Measurements from ENCODE around the gene RYR2. TPM values are rescaled to one million over a fixed set of nuclear protein-coding genes. Genes with fewer than 3 reads are reported as not detected.

Gene RYR2
- total and polyA plus RNA-seq, 2 of the 8 experiments (the other 6 are each of a cell fraction or from before 2014, with no cell fraction given): 1.3 to 4.4 TPM

GRCh38 chr1:237179503-237179902, 137.5 kb downstream of the RYR2 start:
- Histone ChIP-seq H3K9me3 (ENCODE audit: insufficient read depth in 2 of 2, low read depth in 1 of 2, low read length in 1 of 2) (no peaks in the 10 kb centered on the region), H3K79me1 (ENCODE audit: low read depth, low read length) (no peaks in the 10 kb centered on the region), H3K4me2 (ENCODE audit: insufficient read depth in 1 of 2, low read depth in 2 of 2, low read length in 2 of 2) (no peak overlapping the region), H3K4me1 (replicated peaks in 1 of 4; ENCODE audit: control insufficient read depth in 3 of 4, insufficient read depth in 4 of 4, low read length in 3 of 4) (peaks cover 0 to 11% (median 3%) of the 10 kb centered on the region in 4 experiments; a peak in 2 of 7 replicates), H3K9ac (replicated peaks in 1 of 4; ENCODE audit: extremely low read depth in 1 of 4, low read depth in 3 of 4, low read length in 3 of 4) (no peak overlapping the region), H3K4me3 (ENCODE audit: extremely low read depth in 1 of 4, insufficient read depth in 2 of 4, low read depth in 3 of 4, low read length in 4 of 4) (no peak overlapping the region), H4K8ac (ENCODE audit: extremely low read depth, insufficient read depth, low read length) (no peak overlapping the region), H3K23ac (ENCODE audit: insufficient read length) (no peak overlapping the region), H3K36me3 (ENCODE audit: control insufficient read depth in 2 of 4, insufficient read depth in 4 of 4, low read length in 3 of 4) (no peaks in the 10 kb centered on the region), H3K27ac (ENCODE audit: low read depth, low read length) (no peak overlapping the region), H4K91ac (replicated peaks; ENCODE audit: insufficient read length, low read length) (no peak overlapping the region), H2AK5ac (ENCODE audit: low read depth, low read length) (no peak overlapping the region), H2AFZ (ENCODE audit: low read length) (no peak overlapping the region), H2BK12ac (ENCODE audit: low read depth, low read length) (no peak overlapping the region), H2BK15ac (ENCODE audit: low read length) (no peak overlapping the region), H2BK20ac (ENCODE audit: low read length) (no peak overlapping the region), H3K56ac (replicated peaks; ENCODE audit: insufficient read length, low read depth, low read length) (no peak overlapping the region), H2BK120ac (replicated peaks; ENCODE audit: low read depth, low read length) (no peak overlapping the region), H3K27me3 (replicated peaks in 1 of 4; ENCODE audit: control insufficient read depth in 3 of 4, extremely low read depth in 1 of 4, insufficient read depth in 3 of 4, low read length in 3 of 4) (no peaks in the 10 kb centered on the region), H3K79me2 (ENCODE audit: control insufficient read depth in 1 of 2, insufficient read depth in 2 of 2, low read length in 2 of 2) (no peaks in the 10 kb centered on the region), H4K5ac (ENCODE audit: insufficient read length, low read depth, low read length) (no peak overlapping the region), H3K18ac (ENCODE audit: extremely low read depth, low read length) (no peak overlapping the region), H3K14ac (ENCODE audit: insufficient read length) (no peak overlapping the region), H2BK5ac (ENCODE audit: low read depth, low read length) (no peak overlapping the region), H3K4ac (replicated peaks; ENCODE audit: insufficient read length, low read depth, low read length) (no peak overlapping the region), H4K20me1 (replicated peaks in 1 of 2; ENCODE audit: control insufficient read depth in 1 of 2, insufficient read depth in 2 of 2, low read length in 2 of 2) (no peaks in the 10 kb centered on the region), H3K23me2 (ENCODE audit: low read depth, low read length) (no peaks in the 10 kb centered on the region; the same call in 1 of the 2 replicates)
- ChIA-PET POLR2A (ENCODE audit: partially characterized antibody) (no interaction called here), CTCF (ENCODE audit: partially characterized antibody) (interaction anchor here (0.7 to 1.4 kb wide), 6 partner anchors 12 to 132 kb away, joined by 3 to 4 read pairs (median 3); no protein-coding TSS in a partner anchor)
- FAIRE-seq: no peak
- TF ChIP-seq TBP (IDR thresholded peaks at IDR 0.05; ENCODE audit: low read depth, low read length) (no peak), KDM5A (IDR thresholded peaks at IDR 0.05; ENCODE audit: low read length) (no peak), TAF7 (optimal IDR thresholded peaks at IDR 0.05; ENCODE audit: borderline replicate concordance, low read depth, low read length) (no peak), CEBPB (IDR thresholded peaks at IDR 0.05; ENCODE audit: low read depth, low read length) (no peak), USF2 (IDR thresholded peaks at IDR 0.05; ENCODE audit: low read length) (no peak), BACH1 (IDR thresholded peaks at IDR 0.05; ENCODE audit: low read length) (no peak)
- no peak for DNase-seq (ENCODE audit: low read depth in 1 of 2, low spot score in 2 of 2)
- WGBS, 2 experiments (ENCODE audit: extremely low coverage in 1 of 2, insufficient coverage in 1 of 2, insufficient read length in 1 of 2, insufficient replicate concordance in 2 of 2, low coverage in 1 of 2, low lambda C conversion rate in 2 of 2, missing lambda C conversion rate in 1 of 2): 91% methylated on average over 6 of the region's 6 CpGs; no CpG with 5 or more reads in 1 of the 2 experiments
